Fibroblast of the conjunctiva (primary cell): ENCODE data around the gene MRLN.
"Not testable (repeated sequence)": the region's sequence is repeated elsewhere in the genome, so short reads cannot be mapped to it uniquely, and the experiment has no call there.

Experiments used
- DNase-seq: peaks from one replicate; pipeline ENCODE4 v3.0.0-alpha.2; 2010; ENCODE audit warnings: low read depth

The MRLN gene

GRCh38 chr10:59753267-59753666 lies at the start of gene MRLN:
MRLN (minus strand) TSS chr10:59753455.
- no peak for DNase-seq

- DNase-seq: no peak
Observed at GRCh38 chr10:59801171-59801570, 47.9 kb upstream of the MRLN start.

- DNase-seq: no peak
Observed at GRCh38 chr10:59799421-59799820, 46.2 kb upstream of the MRLN start.

- no peak for DNase-seq
Observed at GRCh38 chr10:59793919-59794318, 40.7 kb upstream of the MRLN start.

GRCh38 chr10:59792812-59793211 lies 39.6 kb upstream of the MRLN start:
- DNase-seq: no peak

GRCh38 chr10:59791601-59792000 lies 38.3 kb upstream of the MRLN start:
- no peak for DNase-seq

GRCh38 chr10:59790080-59790479 lies 36.8 kb upstream of the MRLN start:
- not testable (repeated sequence) for DNase-seq

- not testable (repeated sequence) for DNase-seq
Observed at GRCh38 chr10:59788914-59789313, 35.7 kb upstream of the MRLN start.

GRCh38 chr10:59787032-59787431 lies 33.8 kb upstream of the MRLN start:
- not testable (repeated sequence) for DNase-seq

- not testable (repeated sequence) for DNase-seq
Observed at GRCh38 chr10:59785476-59785875, 32.2 kb upstream of the MRLN start.

GRCh38 chr10:59781511-59781910 lies 28.3 kb upstream of the MRLN start:
- DNase-seq: no peak

GRCh38 chr10:59779756-59780533 lies 26.7 kb upstream of the MRLN start:
- no peak for DNase-seq

- DNase-seq: no peak
Observed at GRCh38 chr10:59774451-59774850, 21.2 kb upstream of the MRLN start.

- DNase-seq: no peak
Observed at GRCh38 chr10:59773088-59773487, 19.8 kb upstream of the MRLN start.

- no peak for DNase-seq
Observed at GRCh38 chr10:59771162-59771807, 18.0 kb upstream of the MRLN start.

GRCh38 chr10:59770689-59771088 lies 17.4 kb upstream of the MRLN start:
- no peak for DNase-seq

- DNase-seq: no peak
Observed at GRCh38 chr10:59762505-59762904, 9.2 kb upstream of the MRLN start.

- DNase-seq: no peak
Observed at GRCh38 chr10:59757966-59758365, 4.7 kb upstream of the MRLN start.

- no peak for DNase-seq
Observed at GRCh38 chr10:59754951-59755350, 1.7 kb upstream of the MRLN start.

- DNase-seq: no peak
Observed at GRCh38 chr10:59752278-59752940, 846 bp downstream of the MRLN start.

GRCh38 chr10:59750155-59750945 lies 2.9 kb downstream of the MRLN start:
- no peak for DNase-seq

- no peak for DNase-seq
Observed at GRCh38 chr10:59748834-59749233, 4.4 kb downstream of the MRLN start.
